ENCODE measurements around the gene RAPGEF2.

DNA sequence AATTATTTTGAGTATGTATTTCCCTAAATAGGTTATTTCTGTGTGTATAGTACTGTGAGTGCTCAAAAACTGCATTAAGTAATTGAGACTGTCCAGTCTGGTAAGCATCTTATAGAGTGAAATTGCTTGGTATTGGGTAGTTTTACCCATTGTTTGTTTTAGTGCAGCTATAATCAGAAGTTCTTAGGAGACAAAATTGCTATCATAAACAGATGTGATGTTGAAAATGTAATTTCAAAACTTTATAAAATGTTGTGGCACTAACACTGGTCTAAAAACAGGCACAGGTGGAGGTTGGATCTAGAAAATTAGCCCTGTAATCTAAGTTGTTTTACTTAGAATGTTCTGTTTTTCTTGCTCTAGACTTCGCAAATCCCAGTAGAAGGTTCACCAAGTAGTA is 46.8 kb downstream of the RAPGEF2 start:
- TF ChIP-seq EZH2 (IDR thresholded peaks at IDR 0.05; ENCODE audit: borderline replicate concordance) (no peak), EZH2phosphoT487 (IDR thresholded peaks at IDR 0.05; ENCODE audit: low read depth, severe bottlenecking, unreplicated experiment) (no peak)
- TF ChIP-seq, protein P1, sequence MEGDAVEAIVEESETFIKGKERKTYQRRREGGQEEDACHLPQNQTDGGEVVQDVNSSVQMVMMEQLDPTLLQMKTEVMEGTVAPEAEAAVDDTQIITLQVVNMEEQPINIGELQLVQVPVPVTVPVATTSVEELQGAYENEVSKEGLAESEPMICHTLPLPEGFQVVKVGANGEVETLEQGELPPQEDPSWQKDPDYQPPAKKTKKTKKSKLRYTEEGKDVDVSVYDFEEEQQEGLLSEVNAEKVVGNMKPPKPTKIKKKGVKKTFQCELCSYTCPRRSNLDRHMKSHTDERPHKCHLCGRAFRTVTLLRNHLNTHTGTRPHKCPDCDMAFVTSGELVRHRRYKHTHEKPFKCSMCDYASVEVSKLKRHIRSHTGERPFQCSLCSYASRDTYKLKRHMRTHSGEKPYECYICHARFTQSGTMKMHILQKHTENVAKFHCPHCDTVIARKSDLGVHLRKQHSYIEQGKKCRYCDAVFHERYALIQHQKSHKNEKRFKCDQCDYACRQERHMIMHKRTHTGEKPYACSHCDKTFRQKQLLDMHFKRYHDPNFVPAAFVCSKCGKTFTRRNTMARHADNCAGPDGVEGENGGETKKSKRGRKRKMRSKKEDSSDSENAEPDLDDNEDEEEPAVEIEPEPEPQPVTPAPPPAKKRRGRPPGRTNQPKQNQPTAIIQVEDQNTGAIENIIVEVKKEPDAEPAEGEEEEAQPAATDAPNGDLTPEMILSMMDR (IDR thresholded peaks at IDR 0.05; ENCODE audit: poor library complexity) = no peak

Measured in hepatocyte (in vitro differentiated cells).